ENCODE data around the gene NQO2.

GRCh38 chr6:2967936-2968335 is 31.8 kb upstream of the NQO2 start:
- TF ChIP-seq CTCF (IDR thresholded peaks at IDR 0.05) = no peak
- TF ChIP-seq POLR2A (IDR thresholded peaks at IDR 0.05) = no peak

Data from heart left ventricle (tissue), 13 donors.